ENCODE data around the gene KLLN. TPM values are rescaled to one million over a fixed set of nuclear protein-coding genes. Genes with fewer than 3 reads are reported as not detected.
"Not testable (repeated sequence)": the region's sequence is repeated elsewhere in the genome, so short reads cannot be mapped to it uniquely, and the experiment has no call there.

The KLLN gene
- total RNA-seq, 1 donor, result 0.84 TPM

DNA sequence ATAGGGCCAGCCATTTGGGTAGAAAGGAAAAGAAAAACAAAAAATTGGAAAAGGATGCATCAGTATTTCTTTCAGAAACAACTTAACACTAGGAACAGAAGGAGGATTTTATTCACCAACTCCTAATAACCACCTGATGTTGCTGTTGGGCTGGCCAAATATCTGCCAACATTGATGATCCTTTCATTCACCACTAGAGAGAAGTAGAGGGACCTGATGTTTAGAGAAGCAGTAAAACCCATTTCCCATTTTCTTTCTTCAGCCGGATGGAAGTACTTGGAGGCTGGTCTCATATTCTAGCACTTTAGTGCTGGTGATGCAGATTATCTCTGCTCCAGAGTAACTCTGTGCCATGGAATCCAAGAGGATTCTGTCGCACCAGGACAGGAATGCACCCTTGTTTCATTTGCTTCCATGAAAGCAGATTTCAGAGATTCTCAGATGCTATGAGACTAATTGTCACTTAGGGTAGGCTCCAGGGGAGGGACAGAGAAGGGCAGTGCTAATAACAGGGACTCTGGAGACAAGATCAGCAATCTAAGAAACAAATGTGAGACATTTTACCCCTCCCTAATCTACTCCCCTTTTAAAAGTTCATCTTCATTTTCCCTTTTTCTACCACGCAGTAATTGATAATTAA is 3.1 kb downstream of the KLLN start:
- H3K27me3 ChIP-seq (ENCODE audit: insufficient read depth, low read length), result no peaks in the 10 kb centered on the region
- H3K4me3 ChIP-seq (ENCODE audit: low read length), result no peak overlapping the region
- peaks cover 19% of the 10 kb centered on the region for H3K4me1 ChIP-seq (ENCODE audit: insufficient read depth, low read length)
- H3K9me3 ChIP-seq (ENCODE audit: low read depth, low read length), result no peaks in the 10 kb centered on the region

DNA sequence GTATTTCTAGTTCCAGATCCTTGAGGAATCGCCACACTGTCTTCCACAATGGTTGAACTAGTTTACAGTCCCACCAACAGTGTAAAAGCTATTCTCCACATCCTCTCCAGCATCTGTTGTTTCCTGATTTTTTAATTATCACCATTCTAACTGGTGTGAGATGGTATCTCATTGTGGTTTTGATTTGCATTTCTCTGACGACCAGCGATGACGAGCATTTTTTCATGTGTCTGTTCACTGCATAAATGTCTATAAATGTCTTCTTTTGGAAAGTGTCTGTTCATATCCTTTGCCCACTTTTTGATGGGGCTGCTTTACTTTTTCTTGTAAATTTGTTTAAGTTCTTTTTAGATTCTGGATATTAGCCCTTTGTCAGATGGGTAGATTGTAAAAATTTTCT is 7.7 kb downstream of the KLLN start:
- H3K27me3 ChIP-seq (ENCODE audit: insufficient read depth, low read length); H3K9me3 ChIP-seq (ENCODE audit: low read depth, low read length); H3K4me3 ChIP-seq (ENCODE audit: low read length); H3K4me1 ChIP-seq (ENCODE audit: insufficient read depth, low read length): not testable (repeated sequence)

DNA sequence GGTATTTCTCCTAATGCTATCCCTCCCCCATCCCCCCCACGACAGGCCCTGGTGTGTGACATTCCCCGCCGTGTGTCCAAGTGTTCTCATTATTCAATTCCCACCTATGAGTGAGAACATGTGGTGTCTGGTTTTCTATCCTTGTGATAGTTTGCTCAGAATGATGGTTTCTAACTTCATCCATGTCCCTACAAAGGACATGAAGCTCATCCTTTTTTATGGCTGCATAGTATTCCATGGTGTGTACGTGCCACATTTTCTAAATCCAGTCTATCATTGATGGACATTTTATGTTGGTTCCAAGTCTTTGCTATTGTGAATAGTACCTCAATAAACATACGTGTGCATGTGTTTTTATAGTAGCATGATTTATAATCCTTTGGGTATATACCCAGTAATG is 8.1 kb downstream of the KLLN start:
- H3K4me3 ChIP-seq (ENCODE audit: low read length); H3K4me1 ChIP-seq (ENCODE audit: insufficient read depth, low read length); H3K9me3 ChIP-seq (ENCODE audit: low read depth, low read length); H3K27me3 ChIP-seq (ENCODE audit: insufficient read depth, low read length): not testable (repeated sequence)

DNA sequence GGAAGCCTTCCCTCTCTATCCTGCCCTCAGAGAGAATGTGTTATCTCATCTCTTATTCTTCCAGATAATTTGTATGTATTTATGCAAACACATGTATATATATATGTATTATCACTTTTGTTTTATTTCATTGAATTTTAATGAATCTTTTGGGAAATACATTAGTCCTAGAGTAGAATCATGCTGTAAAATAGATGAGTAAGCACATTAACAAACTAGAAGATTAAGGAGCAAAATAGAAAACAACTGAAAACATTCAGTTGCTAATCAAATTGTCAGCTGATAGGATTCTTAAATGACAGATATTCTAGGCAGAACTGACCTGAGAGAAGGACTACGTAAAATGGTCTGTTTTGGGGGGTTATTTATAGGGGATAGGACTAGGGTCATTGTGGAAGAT is 11.2 kb downstream of the KLLN start:
- Histone ChIP-seq H3K27me3 (ENCODE audit: insufficient read depth, low read length) (no peaks in the 10 kb centered on the region), H3K9me3 (ENCODE audit: low read depth, low read length) (no peaks in the 10 kb centered on the region), H3K4me3 (ENCODE audit: low read length) (no peak overlapping the region)

DNA sequence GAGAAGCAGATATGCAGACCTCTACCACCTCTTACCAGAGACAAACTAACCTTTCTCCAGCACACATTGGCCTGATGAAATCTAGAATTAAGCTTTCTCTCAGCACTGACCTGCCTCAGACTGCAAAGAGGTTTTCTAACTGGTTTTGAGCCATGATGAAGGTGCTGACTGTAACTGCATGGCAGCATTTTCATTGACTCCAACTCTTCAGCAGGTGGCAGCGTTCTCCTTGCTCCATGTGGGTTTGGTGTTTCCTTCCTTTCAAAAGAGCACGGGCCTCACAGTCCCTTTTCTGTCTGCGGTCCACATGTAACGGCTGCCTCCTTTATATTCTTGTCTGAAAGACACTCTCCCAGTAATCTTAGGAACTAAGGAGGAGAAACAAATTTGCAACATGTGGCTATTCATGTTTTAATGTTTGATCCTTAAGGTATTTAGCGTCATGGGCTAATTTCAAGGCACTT is 12.6 kb downstream of the KLLN start:
- no peaks in the 10 kb centered on the region for H3K27me3 ChIP-seq (ENCODE audit: insufficient read depth, low read length)
- no peak overlapping the region for H3K4me3 ChIP-seq (ENCODE audit: low read length)
- H3K9me3 ChIP-seq (ENCODE audit: low read depth, low read length), result no peaks in the 10 kb centered on the region
- peaks cover 4% of the 10 kb centered on the region for H3K4me1 ChIP-seq (ENCODE audit: insufficient read depth, low read length)

More for the DNA sequence above, 11.2 kb downstream of the KLLN start:
- H3K4me1 ChIP-seq (ENCODE audit: insufficient read depth, low read length), result peaks cover 4% of the 10 kb centered on the region

DNA sequence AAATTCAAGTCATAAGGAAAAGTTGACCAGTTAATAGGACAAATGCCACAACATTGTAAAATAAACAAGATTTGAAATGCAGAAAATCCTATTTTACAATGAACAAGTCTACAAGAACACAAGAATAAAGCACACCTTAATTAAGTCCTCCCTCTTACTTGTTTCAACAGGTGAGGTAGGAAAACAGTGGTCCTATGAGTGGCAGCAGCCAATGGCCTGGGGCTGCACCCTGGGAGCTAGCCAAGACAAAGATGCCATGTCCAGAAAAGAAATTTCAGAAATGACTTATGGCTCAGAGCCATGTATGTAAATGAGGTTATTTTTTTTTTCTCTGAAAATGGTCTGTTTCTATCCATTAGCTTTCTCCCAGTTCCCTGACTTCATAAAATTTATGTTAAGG is 14.3 kb downstream of the KLLN start:
- H3K27me3 ChIP-seq (ENCODE audit: insufficient read depth, low read length), result no peaks in the 10 kb centered on the region
- H3K4me1 ChIP-seq (ENCODE audit: insufficient read depth, low read length), result peaks cover 4% of the 10 kb centered on the region
- no peak overlapping the region for H3K4me3 ChIP-seq (ENCODE audit: low read length)
- H3K9me3 ChIP-seq (ENCODE audit: low read depth, low read length), result no peaks in the 10 kb centered on the region

DNA sequence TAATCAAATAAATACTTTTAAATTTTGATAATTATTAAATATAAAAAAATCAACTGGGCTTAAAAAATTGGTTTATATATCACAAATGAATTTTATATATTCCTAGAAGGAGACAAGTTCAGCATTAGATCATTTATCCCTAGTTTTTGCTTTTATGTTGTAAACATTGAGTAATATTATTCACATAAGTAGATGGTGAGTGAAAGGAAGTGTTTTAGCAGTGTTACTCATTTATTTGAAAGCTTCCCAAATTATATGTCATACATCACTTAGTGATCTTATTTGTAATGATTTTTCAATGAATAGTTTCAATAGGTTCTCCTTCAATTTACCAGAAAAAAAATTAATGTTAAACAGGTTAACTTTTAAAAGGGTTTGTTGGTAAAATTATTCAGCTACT is 15.8 kb downstream of the KLLN start:
- no peaks in the 10 kb centered on the region for H3K9me3 ChIP-seq (ENCODE audit: low read depth, low read length)
- H3K27me3 ChIP-seq (ENCODE audit: insufficient read depth, low read length), result no peaks in the 10 kb centered on the region
- no peak overlapping the region for H3K4me3 ChIP-seq (ENCODE audit: low read length)
- peaks cover 4% of the 10 kb centered on the region for H3K4me1 ChIP-seq (ENCODE audit: insufficient read depth, low read length)

DNA sequence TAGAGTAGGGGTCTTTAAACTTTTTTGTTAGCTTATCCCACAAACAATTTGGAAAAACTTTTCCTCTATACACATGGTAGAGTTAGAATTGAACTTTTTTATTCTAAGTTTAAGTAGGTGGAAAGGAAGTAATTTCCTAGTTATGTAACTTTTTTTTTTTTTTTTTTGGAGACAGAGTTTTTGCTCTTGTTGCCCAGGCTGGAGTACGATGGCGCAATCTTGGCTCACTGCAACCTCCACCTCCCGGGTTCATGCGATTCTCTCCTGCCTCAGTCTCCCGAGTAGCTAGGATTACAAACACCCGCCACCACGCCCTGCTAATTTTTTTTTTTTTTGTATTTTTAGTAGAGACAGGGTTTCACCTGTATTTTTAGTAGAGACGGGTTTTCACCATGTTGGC is 16.6 kb downstream of the KLLN start:
- H3K9me3 ChIP-seq (ENCODE audit: low read depth, low read length); H3K27me3 ChIP-seq (ENCODE audit: insufficient read depth, low read length); H3K4me3 ChIP-seq (ENCODE audit: low read length); H3K4me1 ChIP-seq (ENCODE audit: insufficient read depth, low read length): not testable (repeated sequence)

DNA sequence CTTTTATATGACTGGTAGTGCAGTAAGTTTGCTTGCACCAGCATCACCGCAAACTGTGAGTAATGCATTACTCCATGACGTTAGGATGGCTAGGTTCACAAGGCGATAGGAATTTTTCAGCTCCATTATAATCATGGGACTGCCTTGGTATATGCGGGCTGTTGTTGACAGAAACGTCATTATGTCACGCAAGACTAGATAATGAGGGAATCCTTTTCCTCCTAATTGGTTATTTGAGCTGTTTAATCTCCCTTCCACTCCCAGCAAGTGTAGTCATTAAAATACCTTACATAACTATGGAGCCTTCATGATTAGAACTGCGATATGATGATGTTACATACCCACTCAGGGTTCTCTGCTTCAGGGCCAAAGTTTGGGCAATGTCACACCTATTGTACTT is 17.3 kb downstream of the KLLN start:
- no peaks in the 10 kb centered on the region for H3K27me3 ChIP-seq (ENCODE audit: insufficient read depth, low read length)
- H3K9me3 ChIP-seq (ENCODE audit: low read depth, low read length), result no peaks in the 10 kb centered on the region
- H3K4me3 ChIP-seq (ENCODE audit: low read length), result no peak overlapping the region
- peaks cover 4% of the 10 kb centered on the region for H3K4me1 ChIP-seq (ENCODE audit: insufficient read depth, low read length)

DNA sequence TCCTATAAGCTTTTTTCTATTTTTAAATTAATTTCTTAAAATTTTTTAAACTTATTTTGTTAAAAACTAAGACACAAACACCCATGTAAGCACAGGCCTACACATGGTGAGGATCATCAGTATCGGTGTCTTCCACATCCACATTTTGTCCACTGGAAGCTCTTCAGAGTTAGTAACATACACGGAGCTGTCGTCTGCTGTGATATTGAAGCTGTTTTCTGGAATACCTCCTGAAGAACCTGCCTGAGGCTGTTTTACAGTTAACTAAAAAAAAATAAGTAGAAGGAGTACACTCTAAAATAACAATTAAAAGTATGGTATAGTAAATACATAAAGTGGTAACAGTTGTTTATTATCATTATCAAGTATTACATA is 17.7 kb downstream of the KLLN start:
- Histone ChIP-seq H3K4me1 (ENCODE audit: insufficient read depth, low read length) (peaks cover under 1% of the 10 kb centered on the region), H3K27me3 (ENCODE audit: insufficient read depth, low read length) (no peaks in the 10 kb centered on the region), H3K9me3 (ENCODE audit: low read depth, low read length) (no peaks in the 10 kb centered on the region), H3K4me3 (ENCODE audit: low read length) (no peak overlapping the region)

DNA sequence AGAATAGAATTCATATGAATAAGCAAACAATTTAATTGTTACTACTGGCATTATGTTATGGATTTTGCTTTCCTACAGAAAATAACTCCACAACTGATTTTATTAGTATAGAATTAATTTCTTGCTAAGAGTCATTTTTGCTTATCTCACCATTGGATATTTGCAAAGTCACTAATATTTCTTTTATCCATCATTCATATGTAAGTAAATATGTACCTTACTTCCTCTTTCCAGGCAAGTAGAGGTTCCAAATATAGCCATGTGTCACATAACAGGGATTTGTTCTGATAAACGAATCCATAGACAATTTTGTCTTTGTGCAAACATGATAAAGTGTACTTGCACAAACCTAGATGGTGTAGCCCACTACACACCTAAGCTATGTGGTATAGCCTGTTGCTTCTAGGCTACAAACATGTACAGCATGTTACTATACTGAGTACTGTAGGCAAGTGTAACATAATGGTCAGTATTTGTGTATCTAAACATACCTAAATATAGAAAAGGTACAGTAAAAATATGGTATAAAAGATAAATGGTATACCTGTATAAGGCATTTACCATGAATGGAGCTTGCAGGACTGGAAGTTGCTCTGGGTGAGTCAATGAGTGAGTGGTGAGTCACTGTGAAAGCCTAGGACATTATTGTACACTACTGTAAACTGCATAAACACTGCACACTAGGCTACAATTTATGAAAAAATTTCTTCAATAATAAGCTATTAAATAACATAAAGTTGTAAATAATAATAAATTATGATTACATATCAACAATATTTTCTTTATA is 18.3 kb downstream of the KLLN start:
- no peaks in the 10 kb centered on the region for H3K27me3 ChIP-seq (ENCODE audit: insufficient read depth, low read length)
- H3K4me3 ChIP-seq (ENCODE audit: low read length), result no peak overlapping the region
- no peaks in the 10 kb centered on the region for H3K4me1 ChIP-seq (ENCODE audit: insufficient read depth, low read length)
- H3K9me3 ChIP-seq (ENCODE audit: low read depth, low read length), result no peaks in the 10 kb centered on the region

DNA sequence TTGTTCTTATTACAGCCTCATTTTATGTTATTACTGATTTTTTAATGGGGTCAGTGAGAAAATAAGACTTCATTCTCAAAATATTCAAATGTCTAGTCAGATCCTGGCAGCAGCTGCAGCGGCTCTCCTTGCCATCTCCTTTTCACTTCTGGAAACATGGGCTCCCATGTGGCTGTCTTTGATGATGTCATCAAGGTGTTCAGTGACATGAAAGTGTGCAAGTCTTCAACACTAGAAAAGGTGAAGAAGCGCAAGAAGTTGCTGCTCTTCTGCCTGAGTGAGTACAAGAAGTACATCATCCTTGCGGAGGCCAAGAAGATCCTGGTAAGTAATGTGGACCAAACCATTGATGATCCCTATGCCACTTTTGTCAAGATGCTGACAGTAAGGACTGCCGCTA is 19.6 kb downstream of the KLLN start:
- H3K4me3 ChIP-seq (ENCODE audit: low read length), result no peak overlapping the region
- H3K27me3 ChIP-seq (ENCODE audit: insufficient read depth, low read length), result no peaks in the 10 kb centered on the region
- H3K4me1 ChIP-seq (ENCODE audit: insufficient read depth, low read length), result no peaks in the 10 kb centered on the region

DNA sequence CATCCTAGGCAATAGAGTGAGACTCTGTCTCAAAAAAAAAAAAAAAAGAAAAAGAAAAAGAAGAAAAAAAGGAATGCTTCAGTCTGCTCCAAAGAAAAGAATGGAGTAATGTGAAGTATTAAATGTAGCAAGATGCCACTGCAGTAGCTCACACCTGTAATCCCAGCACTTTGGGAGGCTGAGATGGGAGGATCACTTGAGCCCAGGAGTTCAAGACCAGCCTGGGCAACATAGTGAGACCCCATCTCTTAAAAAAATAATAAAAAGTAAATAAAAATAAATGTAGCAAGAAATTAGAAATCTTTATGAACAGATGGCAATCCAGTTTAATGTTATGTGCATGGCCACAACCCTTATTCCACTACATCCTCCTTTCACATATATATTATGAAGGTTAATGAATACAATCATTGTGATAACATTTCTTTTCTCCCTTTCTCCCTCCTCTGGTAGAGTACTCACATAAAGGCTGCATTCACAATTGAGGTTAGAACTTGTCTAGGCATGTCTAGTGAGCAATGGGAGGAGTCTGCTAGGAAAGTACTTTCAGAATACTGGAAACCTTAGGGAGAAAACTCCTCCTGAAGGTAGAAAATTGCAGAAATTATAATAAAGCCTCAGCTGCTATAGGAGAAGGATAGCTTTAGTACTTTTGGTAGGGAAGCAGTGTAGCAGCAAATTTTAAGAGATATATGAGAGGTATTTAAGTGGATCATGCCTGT is 20.4 kb downstream of the KLLN start:
- Histone ChIP-seq H3K27me3 (ENCODE audit: insufficient read depth, low read length) (no peaks in the 10 kb centered on the region), H3K4me3 (ENCODE audit: low read length) (no peak overlapping the region), H3K4me1 (ENCODE audit: insufficient read depth, low read length) (no peaks in the 10 kb centered on the region), H3K9me3 (ENCODE audit: low read depth, low read length) (no peaks in the 10 kb centered on the region)

More for the DNA sequence above, 19.6 kb downstream of the KLLN start:
- no peaks in the 10 kb centered on the region for H3K9me3 ChIP-seq (ENCODE audit: low read depth, low read length)

DNA sequence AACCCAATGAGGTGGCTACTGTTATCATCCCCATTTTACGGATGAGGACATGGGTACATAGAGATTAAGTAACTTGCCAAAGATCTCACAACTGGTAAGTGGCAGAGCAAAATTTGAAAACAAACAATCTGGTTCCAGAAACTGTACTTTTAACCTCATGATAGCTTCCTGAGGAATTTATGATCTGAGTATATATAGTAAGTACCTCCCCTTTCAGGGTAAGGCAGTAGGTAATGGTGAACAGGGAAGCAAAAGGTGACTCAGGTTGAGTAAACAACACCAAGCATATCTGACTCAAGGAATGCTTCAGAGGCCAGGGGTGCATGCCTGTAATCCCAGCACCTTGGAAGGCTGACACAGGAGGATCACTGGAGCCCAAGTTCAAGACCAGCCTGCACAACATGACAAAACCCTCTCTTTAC is 21.1 kb downstream of the KLLN start:
- H3K4me3 ChIP-seq (ENCODE audit: low read length), result no peak overlapping the region
- H3K27me3 ChIP-seq (ENCODE audit: insufficient read depth, low read length), result no peaks in the 10 kb centered on the region
- no peaks in the 10 kb centered on the region for H3K9me3 ChIP-seq (ENCODE audit: low read depth, low read length)
- H3K4me1 ChIP-seq (ENCODE audit: insufficient read depth, low read length), result no peaks in the 10 kb centered on the region

DNA sequence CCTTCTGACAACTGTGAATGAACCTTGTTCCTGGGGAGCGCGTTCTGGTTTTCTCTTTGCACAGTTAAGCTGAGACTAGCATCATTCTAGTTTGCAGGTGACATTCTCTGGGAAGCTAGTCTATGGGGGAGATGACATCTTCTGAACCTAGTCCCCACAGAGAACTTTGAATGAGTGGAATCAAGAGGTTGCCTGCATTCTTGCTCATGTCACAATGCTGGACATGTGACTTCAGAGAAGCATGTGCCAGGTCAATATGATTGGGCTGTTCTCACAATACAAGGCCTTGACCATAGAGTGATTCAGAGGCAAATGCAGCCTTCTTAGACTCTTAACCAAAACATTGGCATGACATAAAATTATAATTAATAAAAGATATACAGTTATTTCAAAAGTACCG is 22.1 kb downstream of the KLLN start:
- H3K4me3 ChIP-seq (ENCODE audit: low read length), result no peak overlapping the region
- no peaks in the 10 kb centered on the region for H3K27me3 ChIP-seq (ENCODE audit: insufficient read depth, low read length)
- no peaks in the 10 kb centered on the region for H3K9me3 ChIP-seq (ENCODE audit: low read depth, low read length)
- no peaks in the 10 kb centered on the region for H3K4me1 ChIP-seq (ENCODE audit: insufficient read depth, low read length)
